CD4-positive, alpha-beta T cell (primary cell): ENCODE results near the gene CLEC16A. TPM values are rescaled to one million over a fixed set of nuclear protein-coding genes. Genes with fewer than 3 reads are reported as not detected.

Source experiments
- ATAC-seq: fragments of 200-7000 bp; cut with Tn5 transposase; one replicate; pipeline ENCODE4 v1.10.0; 2022; ENCODE audit warnings: mild to moderate bottlenecking; ENCODE audit not compliant: poor library complexity
- CTCF ChIA-PET: fragments of 350-600 bp; sonication (Branson Sonifier 250); formaldehyde crosslinking; loops from one replicate; lab custom pipeline; 2021; ENCODE audit warnings: antibody characterized with exemption, inconsistent platforms; lab: Charles Lee
- POLR2A ChIA-PET: fragments of 350-600 bp; sonication (Branson Sonifier 250); formaldehyde crosslinking; loops from one replicate; lab custom pipeline; 2021; ENCODE audit warnings: antibody characterized with exemption, inconsistent platforms; lab: Charles Lee
- DNase-seq, 14 experiments: peaks; one replicate each; pipeline ENCODE4 v3.0.0-alpha.2; 2013 to 2020; ENCODE audit warnings: mixed read lengths in 2 of 14
- H3K27ac ChIP-seq, 2 donors: one replicate each; pipeline versions ENCODE4 v1.5.1 to v1.7.0; 2013; ENCODE audit warnings: low read length in 2 of 2, low read depth in 1 of 2, mild to moderate bottlenecking in 1 of 2
- H3K27me3 ChIP-seq, 2 experiments: 1 replicate in 1 of 2; 2 replicates in 1 of 2; pipeline versions ENCODE4 v1.6.1 to v1.7.0; 2013; ENCODE audit warnings: low read length in 2 of 2, control low read depth in 1 of 2, mild to moderate bottlenecking in 1 of 2, moderate library complexity in 1 of 2; ENCODE audit not compliant: insufficient read depth in 2 of 2, control insufficient read depth in 1 of 2
- H3K36me3 ChIP-seq: one replicate; pipeline ENCODE4 v1.6.1; 2013; ENCODE audit warnings: low read length, control low read depth; ENCODE audit not compliant: insufficient read depth
- H3K4me1 ChIP-seq: one replicate; pipeline ENCODE4 v1.6.1; 2013; ENCODE audit warnings: low read length, control low read depth; ENCODE audit not compliant: insufficient read depth
- H3K4me3 ChIP-seq: one replicate; pipeline ENCODE4 v1.5.1; 2013; ENCODE audit warnings: mild to moderate bottlenecking, low read length, moderate library complexity
- H3K9me3 ChIP-seq, 2 experiments: 1 replicate in 1 of 2; 2 replicates in 1 of 2; pipeline versions ENCODE4 v1.6.1 to v1.7.0; 2013; ENCODE audit warnings: low read length in 2 of 2, mild to moderate bottlenecking in 2 of 2, control low read depth in 1 of 2, moderate library complexity in 1 of 2; ENCODE audit not compliant: control insufficient read depth in 1 of 2, insufficient read depth in 1 of 2
- H3K27ac Mint-ChIP-seq: one replicate; pipeline ENCODE4 v1.8.0; 2020; ENCODE audit warnings: mixed read lengths
- H3K27me3 Mint-ChIP-seq: one replicate; pipeline ENCODE4 v1.8.0; 2021; ENCODE audit warnings: mixed read lengths
- H3K36me3 Mint-ChIP-seq: one replicate; pipeline ENCODE4 v1.8.0; 2021; ENCODE audit warnings: low read depth, mixed read lengths
- H3K4me1 Mint-ChIP-seq: one replicate; pipeline ENCODE4 v1.8.0; 2021; ENCODE audit warnings: low read depth, mixed read lengths
- H3K4me3 Mint-ChIP-seq: one replicate; pipeline ENCODE4 v1.8.0; 2020; ENCODE audit warnings: mild to moderate bottlenecking, mixed read lengths
- H3K9me3 Mint-ChIP-seq: one replicate; pipeline ENCODE4 v1.8.0; 2020; ENCODE audit warnings: mixed read lengths
- CTCF ChIP-seq: fragments of 200-600 bp; IDR thresholded peaks from one replicate; pipeline ENCODE4 v1.8.0; 2022; ENCODE audit warnings: antibody characterized with exemption, mild to moderate bottlenecking
- intact Hi-C, 2 experiments: fragments of 100-400 bp; cut with DNase I in 1 of 2; cut with micrococcal nuclease in 1 of 2; formaldehyde crosslinking; loops; one replicate each; pipeline versions ENCODE4 v1.15.1 to v1.9.0; 2023 to 2025; cut with DNase I, micrococcal nuclease
- total RNA-seq, 174 experiments: library from RNA in 2 of 174; stranded (reverse) in 2 of 174; gene quantifications; one replicate each; pipeline ENCODE4 v1.2.3 and lab custom pipeline; 2021 to 2026

Gene CLEC16A
- total RNA-seq, 2 experiments from 2014 or later: 21.7 to 22.7 TPM

DNA sequence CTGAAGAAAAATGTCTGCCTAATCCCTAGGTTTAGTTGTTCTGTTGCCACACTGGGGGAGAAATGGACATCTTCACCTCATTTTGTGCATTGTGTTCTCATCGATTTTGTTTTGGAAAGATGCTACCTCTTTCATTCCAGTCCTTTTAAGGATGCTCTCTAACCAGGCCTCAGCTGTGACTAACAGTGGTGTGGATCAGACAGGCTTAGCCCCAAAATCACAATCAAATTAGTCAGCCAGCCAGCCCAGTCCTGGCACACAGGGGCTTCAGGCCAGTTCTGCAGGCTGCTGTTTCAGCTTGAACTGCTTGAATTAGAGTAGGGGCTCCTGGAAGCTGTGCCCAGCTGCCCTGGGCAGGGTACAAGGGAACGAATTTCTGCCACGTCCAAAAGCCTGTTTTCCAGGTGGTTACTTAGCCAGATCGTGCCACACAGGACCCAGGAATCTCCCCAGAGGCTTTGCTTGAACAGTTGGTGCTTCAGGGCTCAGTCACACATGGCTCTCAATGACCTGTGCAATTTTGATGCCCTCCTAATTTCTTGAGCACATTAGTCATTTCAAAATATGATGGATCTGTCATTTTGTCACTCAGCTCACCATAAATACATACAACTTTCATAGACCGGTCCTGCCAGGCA is 60.7 kb downstream of the CLEC16A start:
- DNase-seq (no peak), ATAC-seq (no peak)
- Histone ChIP-seq H3K4me1 (no peaks in the 10 kb centered on the region), H3K27me3 (no peaks in the 10 kb centered on the region), H3K36me3 (peaks cover 47% of the 10 kb centered on the region), H3K9me3 (no peaks in the 10 kb centered on the region), H3K27ac (no peak overlapping the region), H3K4me3 (no peak overlapping the region)
- Mint-ChIP-seq H3K4me1 (no peaks in the 10 kb centered on the region), H3K36me3 (peaks cover 75% of the 10 kb centered on the region), H3K27ac (no peak overlapping the region), H3K4me3 (no peak overlapping the region), H3K9me3 (no peaks in the 10 kb centered on the region), H3K27me3 (no peaks in the 10 kb centered on the region)
- ChIA-PET CTCF (no interaction called here), POLR2A (no interaction called here)
- no peak for TF ChIP-seq CTCF
- intact Hi-C loops: no loop called here

DNA sequence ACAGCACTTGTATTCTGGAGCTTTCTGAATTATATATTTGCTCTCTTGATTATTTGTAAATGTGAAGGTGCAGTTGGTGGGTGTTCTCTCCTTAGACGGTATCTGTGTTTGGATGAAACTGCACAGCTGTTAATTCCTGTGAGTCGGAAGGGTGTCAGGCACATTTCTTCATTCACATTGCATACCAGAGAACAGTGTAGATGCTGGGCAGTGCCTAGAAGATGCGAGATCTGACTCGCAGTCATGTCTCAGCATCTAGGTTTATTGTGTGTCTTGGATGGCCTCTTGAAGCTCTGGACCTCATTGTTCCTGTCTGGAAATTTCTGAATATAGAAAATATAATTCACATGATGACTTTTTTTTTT is 61.2 kb downstream of the CLEC16A start:
- DNase-seq: no peak
- ChIA-PET CTCF (no interaction called here), POLR2A (no interaction called here)
- Histone ChIP-seq H3K27me3 (no peaks in the 10 kb centered on the region), H3K27ac (no peak overlapping the region), H3K4me3 (no peak overlapping the region), H3K9me3 (no peaks in the 10 kb centered on the region), H3K4me1 (no peaks in the 10 kb centered on the region), H3K36me3 (peaks cover 50% of the 10 kb centered on the region)
- no peak overlapping the region for H3K4me3 Mint-ChIP-seq
- no peak overlapping the region for H3K27ac Mint-ChIP-seq
- no peak for TF ChIP-seq CTCF
- no peaks in the 10 kb centered on the region for H3K9me3 Mint-ChIP-seq
- intact Hi-C loops: no loop called here
- ATAC-seq: no peak
- H3K36me3 Mint-ChIP-seq: peaks cover 76% of the 10 kb centered on the region
- H3K4me1 Mint-ChIP-seq: no peaks in the 10 kb centered on the region
- H3K27me3 Mint-ChIP-seq: no peaks in the 10 kb centered on the region

DNA sequence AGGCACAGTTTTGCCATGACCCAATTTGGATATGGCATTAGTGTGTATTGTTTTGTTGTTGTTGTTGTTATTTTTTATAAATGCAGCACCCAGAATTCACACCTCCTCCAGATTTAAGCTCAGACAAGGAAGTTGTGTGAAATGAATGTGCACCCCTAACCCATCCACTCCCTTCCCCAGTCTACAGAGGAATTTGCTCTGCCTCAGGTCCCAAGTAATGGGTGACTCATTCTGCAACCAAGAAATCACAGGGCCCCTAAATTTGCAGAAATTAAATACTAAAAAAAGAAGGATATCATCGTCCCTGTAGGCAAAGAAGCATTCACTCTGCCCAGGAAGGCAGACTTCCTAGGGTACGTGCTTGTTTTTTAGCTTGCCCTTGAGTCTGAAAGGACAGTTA is 62.3 kb downstream of the CLEC16A start:
- H3K4me1 Mint-ChIP-seq: no peaks in the 10 kb centered on the region

More for the DNA sequence above, 62.3 kb downstream of the CLEC16A start:
- H3K36me3 ChIP-seq: peaks cover 50% of the 10 kb centered on the region
- Mint-ChIP-seq H3K4me3 (no peak overlapping the region), H3K36me3 (peaks cover 84% of the 10 kb centered on the region), H3K9me3 (no peaks in the 10 kb centered on the region), H3K27ac (no peak overlapping the region), H3K27me3 (no peaks in the 10 kb centered on the region)
- POLR2A ChIA-PET: no interaction called here
- no peaks in the 10 kb centered on the region for H3K9me3 ChIP-seq
- no peak overlapping the region for H3K4me3 ChIP-seq
- no peak overlapping the region for H3K27ac ChIP-seq
- H3K27me3 ChIP-seq: no peaks in the 10 kb centered on the region
- no peak for TF ChIP-seq CTCF
- CTCF ChIA-PET: no interaction called here
- intact Hi-C loops: no loop called here
- no peaks in the 10 kb centered on the region for H3K4me1 ChIP-seq
- ATAC-seq (no peak), DNase-seq (no peak)
